NCI-H748 (cell line): ENCODE data around the gene MALL.
A peak's percentile ranks its signal among the peaks of the same experiment; 100 is the strongest.
"Not testable (repeated sequence)": the region's sequence is repeated elsewhere in the genome, so short reads cannot be mapped to it uniquely, and the experiment has no call there.

Source experiments
- DNase-seq: peaks from one replicate; lab custom pipeline; 2025; ENCODE audit not compliant: unreplicated experiment; lab: John Stamatoyannopoulos, UW

The MALL gene

DNA sequence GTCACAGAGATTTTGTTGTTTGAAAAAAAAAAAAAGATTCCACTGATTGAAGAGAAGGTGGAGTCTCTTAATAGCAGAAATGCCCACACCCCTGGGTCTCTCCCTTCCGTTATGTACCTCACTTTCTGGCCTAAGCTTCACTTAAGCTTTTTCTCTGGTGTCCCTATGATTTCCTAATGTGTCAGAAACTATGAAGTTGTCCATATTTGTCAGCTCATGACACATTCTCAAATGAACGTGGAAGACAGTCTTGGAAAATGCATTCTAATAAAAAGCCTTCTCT, 5.4 kb upstream of the MALL start:
- DNase-seq, result no peak

GRCh38 chr2:110120171-110121051, 4.8 kb upstream of the MALL start:
- no peak for DNase-seq

DNA sequence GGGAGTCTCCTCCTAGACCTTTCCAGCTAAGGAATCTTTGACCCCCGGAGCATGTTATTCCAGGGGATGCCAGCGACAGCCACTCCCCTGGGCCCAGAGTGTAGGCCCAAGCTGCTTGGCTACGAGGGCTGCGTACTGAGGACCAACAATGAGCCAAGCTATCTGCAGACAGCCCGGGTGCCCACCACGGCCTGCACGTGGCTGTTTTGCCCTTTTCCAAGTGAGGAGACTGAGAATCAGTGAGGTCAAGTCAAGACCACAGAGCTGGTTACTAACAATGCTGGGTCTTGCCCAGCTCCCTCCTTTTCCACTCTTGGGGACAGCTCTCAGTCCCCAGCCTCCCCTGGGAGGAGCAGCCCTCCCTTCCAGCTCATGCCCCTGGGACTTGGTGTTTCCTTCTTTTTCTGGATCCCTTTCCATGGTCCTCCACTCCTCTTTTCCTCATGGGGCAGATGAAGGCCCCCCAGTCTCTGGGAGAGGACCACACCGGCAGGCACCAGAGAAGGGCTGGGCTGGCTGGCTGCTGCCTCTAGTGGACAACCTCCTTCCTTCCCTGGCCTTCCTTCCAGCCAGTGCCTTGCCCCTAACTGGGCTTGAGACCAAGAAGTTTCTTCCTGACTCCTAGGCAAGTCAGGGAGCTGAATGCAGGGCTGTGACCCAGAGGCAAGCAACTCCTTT, 550 bp upstream of the MALL start:
- DNase-seq, result peak; percentile 25

- peak; percentile 43 for DNase-seq
Observed at GRCh38 chr2:110114831-110115255, 779 bp downstream of the MALL start.

GRCh38 chr2:110113961-110114591, 1.5 kb downstream of the MALL start:
- peak; percentile 72 for DNase-seq

DNA sequence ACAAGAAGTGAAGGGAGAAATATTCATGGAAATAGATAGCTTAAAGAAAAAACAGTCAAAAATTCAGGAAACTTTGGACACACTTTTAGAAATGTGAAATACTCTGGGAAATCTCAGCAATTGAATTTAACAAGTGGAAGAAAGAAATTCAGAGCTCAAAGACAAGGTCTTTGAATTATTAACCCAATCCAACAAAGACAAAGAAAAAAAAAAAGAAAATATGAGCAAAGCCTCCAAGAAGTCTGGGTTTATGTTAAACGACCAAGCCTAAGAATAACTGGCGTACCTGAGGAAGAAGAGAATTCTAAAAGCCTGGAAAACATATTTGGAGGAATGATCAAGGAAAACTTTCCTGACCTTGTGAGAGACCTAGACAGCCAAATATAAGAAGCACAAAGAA, 7.3 kb downstream of the MALL start:
- not testable (repeated sequence) for DNase-seq

- no peak for DNase-seq
Observed at GRCh38 chr2:110107092-110108079, 8.2 kb downstream of the MALL start.

DNA sequence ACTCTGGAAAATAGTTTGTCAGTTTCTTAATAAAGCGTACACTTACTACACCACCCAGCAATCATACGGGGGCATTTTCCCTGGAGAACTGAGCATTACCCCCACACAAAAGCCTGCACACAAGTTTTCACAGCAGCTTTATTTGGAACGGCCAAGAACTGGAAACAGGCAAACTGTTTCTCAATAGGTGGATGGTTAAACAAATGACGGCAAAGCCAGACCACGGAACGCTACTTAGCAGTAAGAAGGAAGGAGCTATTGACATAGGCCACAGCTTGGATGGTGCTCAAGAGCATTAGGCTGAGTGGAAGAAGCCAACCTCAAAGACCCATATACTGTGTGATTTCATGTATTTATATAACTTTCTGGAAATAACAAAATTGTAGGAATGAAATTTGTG, 9.0 kb downstream of the MALL start:
- no peak for DNase-seq

DNA sequence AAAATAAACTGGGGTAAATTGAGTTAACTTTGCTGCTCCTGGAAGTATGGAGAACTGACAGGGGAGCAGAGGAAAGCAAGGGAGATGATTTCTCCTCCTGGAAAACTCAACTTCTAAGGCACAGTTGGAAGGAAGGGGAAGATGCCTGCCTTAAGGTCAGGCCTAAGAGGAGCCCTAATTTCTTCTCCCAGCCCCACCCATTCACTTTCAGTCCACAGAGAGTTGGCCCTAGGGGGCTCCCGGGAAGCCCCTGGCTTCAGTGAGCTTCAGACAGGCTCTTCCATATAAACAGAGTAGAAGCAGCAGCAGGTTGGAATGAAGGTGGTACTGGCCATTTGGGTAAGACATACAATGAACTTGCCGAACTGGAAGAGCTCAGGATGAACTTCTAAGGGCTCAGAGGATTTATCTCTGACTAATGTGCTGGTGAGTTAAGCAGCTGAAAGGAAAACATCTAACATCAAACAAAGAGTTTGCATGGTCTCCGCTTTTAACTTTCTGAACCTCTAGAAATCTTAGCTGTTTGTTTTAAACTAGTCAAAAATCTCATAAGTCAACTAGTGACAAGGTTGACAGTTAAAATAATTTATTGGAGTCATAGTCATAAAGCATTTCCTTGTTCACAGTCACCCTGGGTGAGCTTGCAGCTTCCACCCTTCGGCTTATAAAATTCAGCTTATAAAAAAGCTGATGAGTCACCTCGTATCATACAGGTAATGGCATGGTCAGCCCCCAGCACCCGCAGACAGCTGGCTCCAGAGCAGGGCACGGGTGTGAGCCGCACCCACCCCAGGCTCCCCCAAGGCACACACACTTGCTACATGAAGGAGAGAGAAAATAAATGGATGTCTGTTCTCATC, 9.8 kb downstream of the MALL start:
- DNase-seq, result peak; percentile 9

- DNase-seq, result no peak
Observed at GRCh38 chr2:110105183-110105582, 10.4 kb downstream of the MALL start.

- peak; percentile 88 for DNase-seq
Observed at GRCh38 chr2:110104025-110104771, 11.4 kb downstream of the MALL start.

DNA sequence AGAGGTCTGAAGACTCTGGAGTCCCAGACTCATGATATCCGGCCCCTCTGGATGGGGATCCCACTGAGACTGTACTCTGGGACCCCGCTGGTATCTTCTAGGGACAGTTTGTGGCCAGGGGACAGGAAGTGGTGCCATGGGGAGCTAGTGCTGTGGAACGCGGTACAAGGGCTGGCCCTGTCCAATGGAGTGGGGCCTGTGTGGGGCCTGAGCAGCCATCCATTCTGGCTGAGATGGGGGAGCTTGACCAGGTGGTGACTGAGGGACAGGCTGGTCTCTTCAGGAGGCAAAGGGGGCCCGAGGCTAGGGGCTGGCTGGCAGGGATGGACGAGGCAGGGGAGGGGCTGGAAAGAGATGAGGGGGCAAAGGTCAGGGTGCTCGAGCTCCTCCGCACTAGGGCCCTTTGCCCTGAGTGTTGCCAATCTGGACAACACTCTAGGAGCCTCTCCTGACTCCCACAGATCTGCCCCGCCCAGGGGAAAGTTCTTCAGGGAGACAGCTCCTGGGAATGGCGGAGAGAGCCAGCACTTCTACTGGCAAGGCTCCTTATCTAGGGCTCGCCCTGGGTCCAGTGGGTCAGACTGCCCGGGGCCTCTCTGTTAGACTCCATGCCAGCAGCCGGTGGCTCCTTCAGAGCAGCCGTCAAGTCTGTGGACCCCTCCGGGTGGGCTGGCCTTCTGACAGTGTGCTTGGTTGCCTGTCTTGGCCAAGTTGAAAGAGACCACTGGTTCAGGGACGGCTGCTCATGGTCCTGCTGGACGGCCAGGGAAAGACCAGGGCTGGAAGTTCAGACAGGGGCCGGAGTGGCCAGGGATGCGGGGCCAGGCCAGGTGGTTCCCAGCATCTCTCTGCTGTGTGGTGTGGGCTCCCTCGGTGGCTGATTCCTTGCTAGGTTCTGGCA, 12.3 kb downstream of the MALL start:
- no peak for DNase-seq

- no peak for DNase-seq
Observed at GRCh38 chr2:110101901-110102803, 13.5 kb downstream of the MALL start.

- DNase-seq, result peak; percentile 89
Observed at GRCh38 chr2:110101280-110101844, 14.3 kb downstream of the MALL start.

- DNase-seq, result not testable (repeated sequence)
Observed at GRCh38 chr2:110100880-110101279, 14.7 kb downstream of the MALL start.

- no peak for DNase-seq
Observed at GRCh38 chr2:110100480-110100879, 15.1 kb downstream of the MALL start.
